B cell (primary cell): ENCODE measurements around the gene NOD2. TPM values are rescaled to one million over a fixed set of nuclear protein-coding genes. Genes with fewer than 3 reads are reported as not detected.
A peak's percentile ranks its signal among the peaks of the same experiment; 100 is the strongest.

ENCODE experiments used
- ATAC-seq: fragments of 200-7000 bp; cut with Tn5 transposase; one replicate; pipeline ENCODE4 v1.10.0; 2021; ENCODE audit warnings: low read depth, mild to moderate bottlenecking, moderate number of reproducible peaks, moderate library complexity
- CTCF ChIA-PET: fragments of 350-600 bp; sonication (Branson Sonifier 250); formaldehyde crosslinking; loops from one replicate; lab custom pipeline; 2021; ENCODE audit warnings: antibody characterized with exemption, inconsistent platforms; lab: Charles Lee
- POLR2A ChIA-PET: fragments of 350-600 bp; sonication (Branson Sonifier 250); formaldehyde crosslinking; loops from one replicate; lab custom pipeline; 2021; ENCODE audit warnings: antibody characterized with exemption; lab: Charles Lee
- DNase-seq: peaks from one replicate; pipeline ENCODE4 v3.0.0; 2013
- H2AFZ ChIP-seq: 2 replicates; pipeline ENCODE4 v1.6.1; 2012; ENCODE audit warnings: mild to moderate bottlenecking, low read depth, low read length; ENCODE audit not compliant: insufficient read depth, poor library complexity, severe bottlenecking
- H3K27ac ChIP-seq, 2 donors: 1 replicate in 1 of 2; 2 replicates in 1 of 2; pipeline ENCODE4 v1.5.1; 2012 to 2013; ENCODE audit warnings: low read length in 2 of 2, mild to moderate bottlenecking in 2 of 2, moderate library complexity in 1 of 2
- H3K27me3 ChIP-seq, 4 experiments: fragments of 200-600 bp in 1 of 4; sonication (generic) in 1 of 4; replicated peaks in 1 of 4; 1 replicate in 2 of 4; 2 replicates in 2 of 4; pipeline versions ENCODE4 v1.6.1 to v1.7.0; 2013 to 2016; ENCODE audit warnings: low read length in 3 of 4, mild to moderate bottlenecking in 2 of 4, mixed read lengths in 1 of 4, moderate library complexity in 1 of 4; ENCODE audit not compliant: insufficient read depth in 4 of 4, control insufficient read depth in 3 of 4; ENCODE audit errors: control extremely low read depth in 1 of 4
- H3K36me3 ChIP-seq, 2 experiments: replicated peaks in 1 of 2; 1 replicate in 1 of 2; 2 replicates in 1 of 2; pipeline versions ENCODE4 v1.6.1 to v1.7.1; 2013; ENCODE audit warnings: low read length in 1 of 2; ENCODE audit not compliant: insufficient read depth in 2 of 2, control insufficient read depth in 1 of 2; ENCODE audit errors: control extremely low read depth in 1 of 2, extremely low read depth in 1 of 2
- H3K4me1 ChIP-seq, 2 donors: fragments of 200-600 bp in 1 of 2; sonication (generic) in 1 of 2; 1 replicate in 1 of 2; 2 replicates in 1 of 2; pipeline versions ENCODE4 v1.5.1 to v1.6.1; 2013 to 2017; ENCODE audit warnings: low read length in 2 of 2; ENCODE audit not compliant: control insufficient read depth in 2 of 2, insufficient read depth in 2 of 2
- H3K4me2 ChIP-seq: replicated peaks from 2 replicates; pipeline ENCODE3; 2012; ENCODE audit warnings: mild to moderate bottlenecking, low read depth, low read length; ENCODE audit not compliant: poor library complexity, severe bottlenecking
- H3K4me3 ChIP-seq, 5 experiments: fragments of 200-600 bp in 1 of 5; sonication (generic) in 1 of 5; 1 replicate in 3 of 5; 2 replicates in 2 of 5; pipeline versions ENCODE4 v1.5.1 to v1.7.0; 2011 to 2016; ENCODE audit warnings: low read length in 4 of 5, mild to moderate bottlenecking in 4 of 5, low read depth in 2 of 5, control low read depth in 1 of 5, moderate library complexity in 1 of 5; ENCODE audit not compliant: insufficient read depth in 1 of 5; ENCODE audit errors: control extremely low read depth in 1 of 5, extremely low read depth in 1 of 5
- H3K79me2 ChIP-seq: fragments of 200-600 bp; sonication (generic); one replicate; pipeline ENCODE4 v1.6.0; 2016; ENCODE audit warnings: low read length; ENCODE audit not compliant: control insufficient read depth, insufficient read depth
- H3K9ac ChIP-seq: fragments of 200-600 bp; sonication (generic); 2 replicates; pipeline ENCODE4 v1.6.1; 2017; ENCODE audit warnings: mild to moderate bottlenecking, low read length, moderate library complexity
- H3K9me3 ChIP-seq, 3 donors: one replicate each; pipeline versions ENCODE4 v1.6.1 to v1.7.1; 2013; ENCODE audit warnings: low read length in 2 of 3; ENCODE audit not compliant: control insufficient read depth in 2 of 3, insufficient read depth in 1 of 3; ENCODE audit errors: control extremely low read depth in 1 of 3
- H4K20me1 ChIP-seq: 2 replicates; pipeline ENCODE4 v1.6.0; 2012; ENCODE audit warnings: mild to moderate bottlenecking, low read length; ENCODE audit not compliant: insufficient read depth, control insufficient read depth, poor library complexity, severe bottlenecking
- H3K27ac Mint-ChIP-seq: one replicate; pipeline ENCODE4 v1.8.0; 2021; ENCODE audit warnings: mixed read lengths
- H3K27me3 Mint-ChIP-seq: one replicate; pipeline ENCODE4 v1.8.0; 2021; ENCODE audit warnings: mixed read lengths
- H3K4me1 Mint-ChIP-seq: one replicate; pipeline ENCODE4 v1.8.0; 2021; ENCODE audit warnings: mixed read lengths
- H3K4me3 Mint-ChIP-seq: one replicate; pipeline ENCODE4 v1.8.0; 2021; ENCODE audit warnings: mixed read lengths
- H3K9me3 Mint-ChIP-seq: one replicate; pipeline ENCODE4 v1.8.0; 2022; ENCODE audit warnings: mixed read lengths; ENCODE audit not compliant: insufficient read depth
- CTCF ChIP-seq: fragments of 200-600 bp; IDR thresholded peaks from one replicate; pipeline ENCODE4 v1.8.0; 2022; ENCODE audit warnings: antibody characterized with exemption, mild to moderate bottlenecking
- EZH2 ChIP-seq: IDR thresholded peaks from 2 replicates; pipeline ENCODE4 v1.6.1; 2012; ENCODE audit warnings: borderline replicate concordance, low read depth, mild to moderate bottlenecking, moderate library complexity, low read length; ENCODE audit not compliant: insufficient read depth, poor library complexity, severe bottlenecking
- WGBS: methylation state at CpG from one replicate; pipeline ENCODE4 v1.1.5; 2013; ENCODE audit warnings: missing lambda C conversion rate; ENCODE audit not compliant: insufficient coverage; 5-methylcytosine and 5-hydroxymethylcytosine counted together
- intact Hi-C: fragments of 100-400 bp; cut with micrococcal nuclease; formaldehyde crosslinking; loops from one replicate; pipeline ENCODE4 v1.10.0; 2022
- polyA plus RNA-seq: library from polyadenylated mRNA; depleted of rRNA; stranded (reverse); fragments of >200 nt; gene quantifications from 2 replicates; pipeline ENCODE4 v1.2.3, GENCODE V29; 2012
- total RNA-seq, 2 donors: library from RNA; stranded (reverse); fragments of 120-200 nt in 1 of 2; gene quantifications; 1 replicate in 1 of 2; 2 replicates in 1 of 2; pipeline versions ENCODE4 v1.2.3 to v1.2.4, GENCODE V29; 2013 to 2022

The NOD2 gene
- total and polyA plus RNA-seq, 2 donors (not counting 1 experiment from before 2014, with no cell fraction given), result 1.2 to 1.8 TPM

- H3K27me3 ChIP-seq, result no peaks in the 10 kb centered on the region
- H3K4me1 ChIP-seq, result peaks cover 4 to 17% of the 10 kb centered on the region in 2 donors
- no peaks in the 10 kb centered on the region for H4K20me1 ChIP-seq
- ATAC-seq, result peak; percentile 33
- H3K27me3 Mint-ChIP-seq, result no peaks in the 10 kb centered on the region
- H3K4me1 Mint-ChIP-seq, result peaks cover 27% of the 10 kb centered on the region
- no peak overlapping the region for H3K4me2 ChIP-seq
- H3K27ac Mint-ChIP-seq, result no peak overlapping the region
- CTCF ChIA-PET, result interaction anchor here (0.8 to 1.8 kb wide), 6 partner anchors 9 to 71 kb away, joined by 3 to 5 read pairs (median 4); no protein-coding TSS in a partner anchor
- H3K9me3 ChIP-seq, result no peaks in the 10 kb centered on the region
- no peak overlapping the region for H3K4me3 ChIP-seq
- no peak for DNase-seq
- POLR2A ChIA-PET, result interaction anchor here (1.7 kb wide), 1 partner anchor 54 kb away, joined by 3 read pairs; the partner anchor contains the start of gene SNX20
- peak overlapping the region; percentile 27 for H3K4me3 Mint-ChIP-seq
- no peak overlapping the region for H3K9ac ChIP-seq
- WGBS, result 45% methylated on average over 7 of the region's 7 CpGs
- peaks cover 0 to 9% of the 10 kb centered on the region in 2 experiments for H3K36me3 ChIP-seq
- no peaks in the 10 kb centered on the region for H3K79me2 ChIP-seq
- intact Hi-C loops, result no loop called here
- H2AFZ ChIP-seq, result no peak overlapping the region
- H3K9me3 Mint-ChIP-seq, result no peaks in the 10 kb centered on the region
- no peak overlapping the region for H3K27ac ChIP-seq
- no peak for TF ChIP-seq EZH2
- TF ChIP-seq CTCF, result no peak
Measured at GRCh38 chr16:50735629-50736122, 42.3 kb downstream of the NOD2 start.

GRCh38 chr16:50736448-50736847 is 43.0 kb downstream of the NOD2 start:
- Histone ChIP-seq H2AFZ (no peak overlapping the region), H3K4me2 (no peak overlapping the region), H3K36me3 (peaks cover 0 to 10% of the 10 kb centered on the region in 2 experiments), H3K4me3 (no peak overlapping the region), H3K27ac (no peak overlapping the region), H3K4me1 (peaks cover 9 to 23% of the 10 kb centered on the region in 2 donors), H3K79me2 (no peaks in the 10 kb centered on the region), H3K27me3 (no peaks in the 10 kb centered on the region), H3K9me3 (no peaks in the 10 kb centered on the region), H4K20me1 (no peaks in the 10 kb centered on the region), H3K9ac (no peak overlapping the region)
- Mint-ChIP-seq H3K9me3 (no peaks in the 10 kb centered on the region), H3K4me3 (no peak overlapping the region), H3K27me3 (no peaks in the 10 kb centered on the region), H3K4me1 (peaks cover 33% of the 10 kb centered on the region), H3K27ac (peak overlapping the region; percentile 38)
- ATAC-seq (no peak), DNase-seq (no peak)
- TF ChIP-seq CTCF, result no peak
- no peak for TF ChIP-seq EZH2
- intact Hi-C loops, result no loop called here
- ChIA-PET CTCF (interaction anchor here (0.8 to 1.8 kb wide), 7 partner anchors 8 to 71 kb away, joined by 3 to 5 read pairs (median 4); no protein-coding TSS in a partner anchor), POLR2A (interaction anchor here (1.7 kb wide), 1 partner anchor 55 kb away, joined by 3 read pairs; the partner anchor contains the start of gene SNX20)
- 91% methylated on average over 9 of the region's 9 CpGs for WGBS
